GM21737 (cell line): Measurements from ENCODE around the gene WDR70.

Experiments used
- ATAC-seq: cut with Tn5 transposase; IDR thresholded peaks from one replicate; pipeline ENCODE4 v1.9.1; 2021; ENCODE audit warnings: mild to moderate bottlenecking, moderate library complexity; ENCODE audit not compliant: unreplicated experiment

Gene WDR70

GRCh38 chr5:37717613-37718431, 338.7 kb downstream of the WDR70 start:
- ATAC-seq, result no peak

DNA sequence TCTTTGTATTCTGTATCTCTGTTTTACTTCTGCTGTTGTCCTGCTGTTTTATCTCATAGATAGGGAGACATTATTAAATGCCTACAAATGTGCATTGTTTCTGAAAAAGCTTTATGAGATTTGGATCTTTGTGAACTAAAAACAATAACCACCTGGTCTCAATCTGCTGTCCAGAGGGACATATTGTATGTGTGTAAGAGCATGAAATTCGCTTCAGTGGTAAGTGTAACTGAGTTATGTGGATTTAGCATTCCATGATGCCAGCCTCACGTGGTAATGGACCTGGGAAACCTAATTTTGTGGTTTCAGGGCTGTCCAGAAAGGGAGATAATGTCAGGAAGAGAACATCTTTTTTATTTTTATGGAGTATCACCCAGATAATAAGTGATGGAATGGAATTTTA, 341.4 kb downstream of the WDR70 start:
- no peak for ATAC-seq

GRCh38 chr5:37721447-37721871, 342.3 kb downstream of the WDR70 start:
- peak; percentile 74 for ATAC-seq

GRCh38 chr5:37722236-37723161, 343.4 kb downstream of the WDR70 start:
- ATAC-seq, result peak; percentile 68

DNA sequence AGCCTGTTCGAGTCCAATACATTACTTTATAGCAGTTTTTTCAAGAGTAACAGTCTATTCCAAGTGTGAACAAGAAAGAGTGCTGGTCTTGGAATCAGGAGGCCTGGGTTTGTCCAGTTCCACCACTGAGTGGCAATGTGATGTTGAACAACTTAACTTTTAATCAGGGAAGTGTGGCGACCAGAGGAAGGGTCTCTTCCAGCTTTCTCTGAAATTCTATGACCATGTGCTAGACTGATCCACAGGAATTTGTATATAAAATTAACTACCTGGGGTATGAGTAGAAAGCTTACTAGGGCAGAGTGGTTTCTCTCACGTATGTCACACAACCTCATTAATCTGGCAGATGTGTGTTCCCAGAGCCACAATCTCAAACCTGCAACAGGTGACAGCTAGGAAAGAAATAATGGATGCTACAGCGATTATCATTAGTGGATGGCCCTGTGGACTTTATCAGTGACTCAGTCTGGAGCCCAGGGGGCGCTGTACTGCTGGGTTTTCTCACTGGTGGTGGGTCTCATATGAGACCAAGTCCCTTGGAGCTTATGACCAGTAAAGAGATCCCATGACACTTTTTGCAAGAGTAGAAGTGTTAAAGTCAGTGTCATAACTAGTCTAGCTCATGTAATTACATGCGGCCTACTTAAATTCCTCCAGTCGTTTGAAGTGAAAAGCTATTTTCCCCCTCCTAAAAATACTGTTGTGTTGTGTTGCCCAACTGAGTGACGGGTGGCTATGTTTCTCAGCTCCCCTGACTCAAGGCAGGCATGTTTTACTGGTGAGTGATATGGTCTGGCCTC, 344.2 kb downstream of the WDR70 start:
- no peak for ATAC-seq

DNA sequence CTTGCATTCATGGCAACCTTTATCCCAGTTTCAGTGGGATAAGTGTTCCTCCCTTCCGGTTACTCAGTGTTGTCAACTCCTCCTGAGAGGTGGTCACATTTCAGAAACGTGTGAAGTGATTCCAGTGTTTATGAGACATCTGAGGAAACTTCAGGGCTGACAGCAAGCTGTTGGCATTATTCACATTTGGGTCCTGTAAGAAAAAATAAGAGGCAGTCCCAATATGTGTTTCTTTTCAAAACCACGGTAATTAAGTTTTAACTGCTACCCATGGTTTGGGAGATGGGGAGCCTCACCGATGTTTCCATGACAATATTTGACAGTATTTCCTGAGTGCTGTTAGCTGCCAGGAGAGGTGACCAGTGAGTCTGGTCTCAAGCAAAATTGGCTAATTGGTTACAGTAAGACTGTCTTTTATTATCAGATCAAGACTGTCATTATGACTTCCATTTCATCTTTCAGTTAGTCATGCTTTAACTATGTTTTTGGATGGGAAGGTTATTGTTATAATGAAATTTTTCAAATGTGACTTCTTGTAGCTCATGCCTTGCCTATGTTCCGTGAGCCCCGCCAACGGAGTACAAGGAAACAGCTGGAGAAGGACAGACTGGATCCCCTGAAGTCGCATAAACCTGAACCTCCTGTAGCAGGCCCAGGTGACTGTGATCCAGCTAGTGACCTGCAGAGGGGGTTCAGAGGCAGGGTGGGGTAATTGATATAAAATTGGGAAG, 345.4 kb downstream of the WDR70 start:
- no peak for ATAC-seq

DNA sequence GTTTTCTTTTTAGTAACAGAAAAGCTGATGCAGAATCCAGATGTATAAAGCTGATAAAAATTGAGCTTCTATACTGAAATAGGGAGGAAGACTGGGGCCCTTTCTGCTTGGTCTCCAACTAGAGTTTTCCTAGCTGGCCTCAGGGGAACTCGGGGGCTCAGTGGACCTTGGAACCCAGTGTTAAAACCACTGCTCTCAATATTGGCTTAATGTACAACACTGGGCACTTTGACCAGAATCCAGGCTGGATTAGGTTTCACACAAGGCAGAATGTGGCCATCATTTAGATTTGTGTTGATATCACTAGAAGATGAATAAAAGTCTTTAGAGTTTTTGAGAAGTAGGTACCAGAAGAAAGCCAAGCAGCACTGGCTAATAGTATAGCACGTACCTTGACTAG, 346.1 kb downstream of the WDR70 start:
- ATAC-seq, result no peak

- ATAC-seq, result no peak
Observed at GRCh38 chr5:37727238-37727637, 348.1 kb downstream of the WDR70 start.

DNA sequence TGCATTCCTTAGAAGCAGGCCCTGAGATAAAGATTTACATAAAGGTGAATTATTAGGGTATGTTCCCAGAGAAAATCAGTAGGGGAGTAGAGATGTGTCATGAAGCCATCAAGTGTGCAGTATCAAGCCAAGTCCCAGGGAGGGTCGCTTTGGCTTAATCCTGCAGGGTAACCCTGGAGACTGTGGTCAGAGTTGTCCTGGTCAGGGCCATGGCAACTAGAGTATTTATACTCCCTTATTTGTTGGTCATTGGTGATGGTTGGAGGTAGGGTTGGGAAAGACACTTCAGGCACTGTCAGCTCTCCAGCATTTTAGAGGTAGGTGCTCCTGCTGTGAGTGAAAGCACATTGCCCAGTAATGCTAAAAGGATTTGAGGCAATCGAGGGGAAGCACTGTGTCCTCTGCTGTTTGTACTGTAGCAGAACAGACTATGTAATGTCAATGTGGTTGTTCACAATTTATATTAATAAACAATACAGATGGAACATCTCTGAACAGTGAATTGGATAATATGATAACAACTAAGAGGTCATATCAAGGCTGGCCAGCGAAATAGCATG, 351.9 kb downstream of the WDR70 start:
- no peak for ATAC-seq

GRCh38 chr5:37734114-37734513, 355.0 kb downstream of the WDR70 start:
- ATAC-seq, result no peak

- no peak for ATAC-seq
Observed at GRCh38 chr5:37735649-37736347, 356.7 kb downstream of the WDR70 start.

DNA sequence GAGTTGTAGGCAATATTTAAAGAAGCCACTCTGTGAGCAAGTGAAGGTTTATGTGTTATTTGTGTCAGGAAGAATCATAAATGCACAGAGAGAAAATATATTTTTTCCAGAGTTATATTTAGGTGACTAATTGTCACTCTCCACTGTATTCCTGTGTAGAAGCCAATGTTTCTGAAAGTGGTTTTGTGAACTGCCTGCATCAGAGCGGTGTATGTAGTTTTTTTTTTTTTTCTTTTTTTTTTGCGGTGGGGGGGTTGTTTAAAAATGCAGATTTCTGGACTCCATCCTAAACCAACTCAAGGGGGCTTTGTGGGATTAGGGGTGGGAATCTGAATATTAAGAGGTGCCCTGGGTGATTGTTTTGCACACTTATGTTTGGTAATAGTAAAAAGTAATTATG, 357.3 kb downstream of the WDR70 start:
- ATAC-seq, result no peak

DNA sequence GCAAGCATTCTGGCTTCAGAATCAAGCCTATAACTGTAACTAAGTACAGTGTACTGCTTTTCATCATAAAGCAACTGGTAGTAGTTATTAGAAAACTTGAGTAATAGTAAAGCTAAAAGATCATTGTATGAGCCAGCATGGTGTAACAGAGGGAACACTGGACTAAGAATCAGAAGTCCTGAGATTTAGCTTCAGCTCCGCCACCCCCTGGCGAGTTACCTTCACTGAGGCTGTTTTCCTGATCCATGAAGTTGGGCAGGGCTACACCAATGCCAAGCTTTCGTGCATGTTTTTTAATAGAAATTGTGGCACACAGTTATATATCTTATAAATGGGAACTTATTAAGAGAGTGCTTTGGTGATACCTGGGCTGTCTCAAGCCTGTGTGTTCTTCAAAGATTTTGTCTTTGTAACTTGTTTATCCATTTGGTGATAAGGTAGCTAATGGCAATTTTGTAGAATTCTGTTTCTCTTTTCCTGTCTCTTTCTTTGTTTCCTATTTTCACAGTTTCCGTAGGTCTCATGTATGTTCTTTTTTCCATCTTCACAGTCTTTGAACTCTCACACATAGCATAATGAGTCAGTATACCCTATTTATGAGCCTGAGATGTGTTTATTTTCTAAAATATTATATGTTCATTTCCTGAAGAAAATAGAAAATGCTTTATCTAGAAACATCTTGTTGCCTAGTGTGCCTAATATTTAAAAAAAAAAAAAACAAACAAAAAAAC, 358.4 kb downstream of the WDR70 start:
- ATAC-seq, result no peak

DNA sequence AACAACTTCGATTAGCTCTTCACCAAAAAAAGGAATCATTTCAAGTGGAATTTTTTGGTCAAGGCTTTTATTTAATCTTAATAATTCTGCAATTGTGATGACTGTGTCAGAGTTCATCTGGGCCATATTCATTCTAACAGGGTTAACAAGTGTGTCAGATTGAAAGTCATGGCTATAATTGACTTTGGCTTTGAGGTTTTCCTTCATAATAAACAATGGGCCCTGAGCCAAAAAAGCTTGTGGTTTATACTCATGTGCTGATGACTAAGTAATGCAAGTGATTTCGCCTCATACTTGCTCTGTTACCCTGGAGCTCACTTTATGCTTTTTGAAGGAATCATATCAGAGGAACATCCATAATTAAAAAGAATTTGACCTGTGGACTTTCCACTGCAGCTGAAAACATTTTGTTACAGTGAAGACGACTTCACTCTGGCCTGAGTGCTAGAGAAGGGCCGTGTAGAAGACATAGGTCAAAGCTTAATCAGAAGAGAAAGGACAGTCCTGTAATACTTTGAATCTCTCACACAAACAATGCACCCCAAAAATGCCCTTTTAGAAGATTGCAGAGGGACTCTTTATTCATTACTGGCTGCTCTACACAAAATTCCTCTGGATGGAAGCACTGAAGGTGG, 359.1 kb downstream of the WDR70 start:
- ATAC-seq, result peak; percentile 70

DNA sequence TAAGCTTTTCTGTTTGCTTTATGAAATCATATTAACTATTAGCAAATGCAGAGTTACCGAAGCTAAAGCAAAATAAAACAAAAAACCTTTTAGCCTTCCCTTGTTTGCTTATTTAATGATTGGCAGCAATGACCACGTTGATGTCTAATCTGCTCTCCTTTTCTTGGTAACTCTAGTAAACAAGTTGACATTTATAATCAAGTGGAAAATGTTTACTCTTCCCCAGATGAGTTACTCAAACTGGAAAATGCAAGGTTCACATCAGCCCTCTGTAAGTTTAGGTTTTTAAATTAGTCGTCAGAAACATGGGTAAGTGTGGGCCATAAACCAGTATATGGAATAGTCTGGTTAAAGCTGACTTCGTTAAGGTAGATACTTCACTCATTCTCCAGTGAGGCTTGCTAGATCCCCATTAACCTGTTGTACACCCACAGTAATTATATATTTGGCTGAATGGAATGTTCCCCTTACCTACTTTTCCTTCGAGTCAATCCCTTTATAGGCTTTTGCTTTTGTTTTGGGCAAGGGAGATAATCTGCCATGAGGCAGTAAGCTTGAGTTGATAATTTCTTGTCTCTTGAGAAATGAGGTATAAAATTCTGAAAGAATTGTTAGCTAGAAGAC, 359.9 kb downstream of the WDR70 start:
- ATAC-seq, result no peak

DNA sequence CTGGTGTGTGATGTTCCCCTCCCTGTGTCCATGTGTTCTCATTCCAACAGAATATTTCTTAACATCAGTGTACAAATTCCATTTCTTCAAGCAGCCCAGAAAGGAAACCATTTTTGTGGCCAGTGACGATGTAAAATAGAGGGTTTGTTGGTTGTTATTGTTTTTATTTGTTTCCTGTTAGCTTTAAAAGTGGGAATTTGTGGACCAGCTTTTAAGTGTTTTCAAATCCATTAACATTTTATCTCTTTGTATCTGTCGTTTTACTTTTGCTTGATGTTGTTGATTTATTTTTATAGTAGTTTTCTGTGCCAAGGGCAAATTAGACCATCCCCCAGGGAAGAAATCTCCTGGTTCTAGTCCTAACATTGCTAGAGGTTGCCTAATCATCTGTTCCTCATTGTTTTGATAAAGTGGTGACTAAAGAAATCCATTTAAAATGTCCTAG, 360.7 kb downstream of the WDR70 start:
- no peak for ATAC-seq

DNA sequence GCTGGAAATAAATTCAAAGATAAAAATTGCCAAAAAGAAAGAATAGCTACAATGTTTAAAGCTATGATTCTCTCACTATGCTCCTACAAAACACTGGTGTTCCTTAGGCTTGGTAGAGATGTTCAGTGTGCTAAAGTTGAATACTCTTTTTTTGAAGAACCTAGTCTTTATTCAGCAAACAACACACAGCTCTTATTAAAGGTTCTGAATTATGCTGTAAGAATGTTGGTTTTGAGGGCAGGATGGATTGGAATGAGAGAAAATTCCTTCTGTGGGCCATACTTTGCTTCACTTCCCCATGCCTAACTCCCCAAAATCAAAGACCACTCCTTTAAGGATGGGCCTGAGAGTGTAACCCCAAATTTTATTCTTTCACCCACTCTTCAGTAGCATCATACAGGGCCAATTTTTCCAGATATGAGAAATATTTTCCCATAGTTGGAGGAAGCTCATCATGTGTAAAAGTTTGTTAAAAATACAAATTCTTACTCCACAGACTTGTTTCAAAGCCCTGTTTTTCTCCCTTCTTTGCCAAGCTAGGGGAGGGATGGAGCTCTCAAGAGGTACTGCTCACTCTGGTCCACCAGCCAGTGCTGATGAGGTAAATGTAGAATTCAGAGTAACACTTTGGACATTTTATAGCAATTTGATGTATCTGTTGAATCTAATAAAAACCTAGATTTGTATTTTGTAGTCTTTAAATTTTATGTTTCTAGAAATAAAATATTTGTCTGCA, 361.4 kb downstream of the WDR70 start:
- ATAC-seq, result no peak
